Liver (tissue), 9 donors: ENCODE data around the gene CEP83. TPM values are rescaled to one million over a fixed set of nuclear protein-coding genes. Genes with fewer than 3 reads are reported as not detected.

ENCODE experiments used
- DNase-seq: peaks from one replicate; pipeline ENCODE4 v3.0.0-alpha.2; 2017; ENCODE audit warnings: low spot score
- H3K27ac ChIP-seq, 2 donors: one replicate each; pipeline ENCODE4 v1.7.0; 2013; ENCODE audit warnings: inconsistent platforms in 2 of 2, low read length in 2 of 2, control low read depth in 1 of 2, low read depth in 1 of 2, mild to moderate bottlenecking in 1 of 2
- H3K27me3 ChIP-seq, 4 donors: one replicate each; pipeline versions ENCODE4 v1.6.1 to v1.7.0; 2013; ENCODE audit warnings: low read length in 3 of 4, inconsistent platforms in 1 of 4, mild to moderate bottlenecking in 1 of 4, moderate library complexity in 1 of 4; ENCODE audit not compliant: control insufficient read depth in 4 of 4, insufficient read depth in 4 of 4
- H3K36me3 ChIP-seq, 4 donors: one replicate each; pipeline versions ENCODE4 v1.6.1 to v1.7.0; 2013; ENCODE audit warnings: low read length in 3 of 4, mild to moderate bottlenecking in 3 of 4, low read depth in 1 of 4, moderate library complexity in 1 of 4; ENCODE audit not compliant: control insufficient read depth in 4 of 4, insufficient read depth in 3 of 4
- H3K4me1 ChIP-seq, 4 donors: one replicate each; pipeline versions ENCODE4 v1.6.1 to v1.7.0; 2013; ENCODE audit warnings: low read length in 3 of 4, mild to moderate bottlenecking in 3 of 4, moderate library complexity in 1 of 4; ENCODE audit not compliant: control insufficient read depth in 4 of 4, insufficient read depth in 4 of 4
- H3K4me3 ChIP-seq, 3 donors: one replicate each; pipeline versions ENCODE4 v1.6.1 to v1.7.0; 2013; ENCODE audit warnings: low read length in 3 of 3, control low read depth in 1 of 3, low read depth in 1 of 3, mild to moderate bottlenecking in 1 of 3
- H3K9ac ChIP-seq, 2 donors: one replicate each; pipeline ENCODE4 v1.7.0; 2013; ENCODE audit warnings: low read length in 2 of 2, mild to moderate bottlenecking in 2 of 2, moderate library complexity in 2 of 2, control low read depth in 1 of 2, low read depth in 1 of 2
- H3K9me3 ChIP-seq, 4 donors: one replicate each; pipeline versions ENCODE4 v1.6.1 to v1.7.0; 2013; ENCODE audit warnings: low read length in 3 of 4; ENCODE audit not compliant: control insufficient read depth in 4 of 4
- EGR1 ChIP-seq, 2 donors: IDR thresholded peaks; 2 replicates each; pipeline ENCODE4 v1.6.1; 2016 to 2018; ENCODE audit warnings: antibody characterized with exemption in 2 of 2, low read depth in 2 of 2
- FOXA1 ChIP-seq: IDR thresholded peaks from 2 replicates; pipeline ENCODE4 v1.6.1; 2016; ENCODE audit warnings: antibody characterized with exemption
- FOXA2 ChIP-seq: IDR thresholded peaks from 2 replicates; pipeline ENCODE4 v1.6.1; 2016; ENCODE audit warnings: antibody characterized with exemption
- GABPA ChIP-seq, 2 donors: IDR thresholded peaks in 1 of 2; conservative IDR thresholded peaks in 1 of 2; 2 replicates each; pipeline ENCODE4 v1.6.1; 2016; ENCODE audit warnings: antibody characterized with exemption in 2 of 2, mild to moderate bottlenecking in 1 of 2, moderate library complexity in 1 of 2
- HNF4A ChIP-seq, 2 donors: conservative IDR thresholded peaks; 2 replicates each; pipeline ENCODE4 v1.6.1; 2016; ENCODE audit warnings: antibody characterized with exemption in 2 of 2, mild to moderate bottlenecking in 2 of 2
- HNF4G ChIP-seq: IDR thresholded peaks from 2 replicates; pipeline ENCODE4 v1.6.1; 2016; ENCODE audit warnings: antibody characterized with exemption
- JUND ChIP-seq, 2 donors: IDR thresholded peaks; 2 replicates each; pipeline ENCODE4 v1.6.1; 2016; ENCODE audit warnings: antibody characterized with exemption in 2 of 2
- NR2F2 ChIP-seq: IDR thresholded peaks from 2 replicates; pipeline ENCODE4 v1.6.1; 2016; ENCODE audit warnings: antibody characterized with exemption
- RAD21 ChIP-seq, 2 donors: IDR thresholded peaks; 2 replicates each; pipeline ENCODE4 v1.6.1; 2016; ENCODE audit warnings: antibody characterized with exemption in 2 of 2, mild to moderate bottlenecking in 2 of 2
- RXRA ChIP-seq, 2 donors: IDR thresholded peaks; 2 replicates each; pipeline ENCODE4 v1.6.1; 2017 to 2018; ENCODE audit warnings: antibody characterized with exemption in 2 of 2, mild to moderate bottlenecking in 1 of 2
- SP1 ChIP-seq: IDR thresholded peaks from 2 replicates; pipeline ENCODE4 v1.6.1; 2018; ENCODE audit warnings: antibody characterized with exemption, mild to moderate bottlenecking
- TAF1 ChIP-seq: conservative IDR thresholded peaks from 2 replicates; pipeline ENCODE4 v1.6.1; 2016; ENCODE audit warnings: antibody characterized with exemption, mild to moderate bottlenecking
- YY1 ChIP-seq: IDR thresholded peaks from 2 replicates; pipeline ENCODE4 v1.6.1; 2016; ENCODE audit warnings: antibody characterized with exemption, mild to moderate bottlenecking
- WGBS: extraction: QIAGEN DNeasy Blood & Tissue Kit; methylation state at CpG from one replicate; pipeline ENCODE4 v1.1.7; 2013; 5-methylcytosine and 5-hydroxymethylcytosine counted together
- polyA plus RNA-seq, 2 donors: library from polyadenylated mRNA; stranded (reverse) in 1 of 2; unstranded in 1 of 2; fragments of 200-250 nt in 1 of 2; fragments of >200 nt in 1 of 2; fragmentation: Nextera tagmentation in 1 of 2; extraction: Ambion mirVana in 1 of 2; gene quantifications; one replicate each; pipeline versions ENCODE4 v1.2.1 to v1.2.3, GENCODE V29; 2013 to 2015
- total RNA-seq, 2 donors: library from RNA; depleted of rRNA; stranded (reverse); fragments of >200 nt; gene quantifications; one replicate each; pipeline ENCODE4 v1.2.3, GENCODE V29; 2014
- TF ChIP-seq, protein P1 (sequence below): IDR thresholded peaks from 2 replicates; pipeline ENCODE4 v1.6.1; 2016; ENCODE audit warnings: antibody characterized with exemption
- TF ChIP-seq, protein P2 (sequence below): IDR thresholded peaks from 2 replicates; pipeline ENCODE4 v1.6.1; 2016; ENCODE audit warnings: antibody characterized with exemption
- TF ChIP-seq, protein P3 (sequence below): IDR thresholded peaks from 2 replicates; pipeline ENCODE4 v1.6.1; 2016; ENCODE audit warnings: antibody characterized with exemption, mild to moderate bottlenecking
- TF ChIP-seq, protein P4 (sequence below): fragments of 150-350 bp; IDR thresholded peaks from 2 replicates; pipeline ENCODE4 v1.5.1; 2017; ENCODE audit warnings: improper control_type of control experiment, low read depth, low read length; ENCODE audit not compliant: missing input control
- TF ChIP-seq, protein P5 (sequence below): IDR thresholded peaks from 2 replicates; pipeline ENCODE4 v1.6.1; 2016; ENCODE audit warnings: antibody characterized with exemption
- donor health status: healthy.
- donor health status: healthy.
- donor health status: healthy.
- donor health status: healthy.
- donor health status: healthy.

The CEP83 gene
- total and polyA plus RNA-seq, 4 donors, result 1.9 to 8.4 (median 5.2) TPM

DNA sequence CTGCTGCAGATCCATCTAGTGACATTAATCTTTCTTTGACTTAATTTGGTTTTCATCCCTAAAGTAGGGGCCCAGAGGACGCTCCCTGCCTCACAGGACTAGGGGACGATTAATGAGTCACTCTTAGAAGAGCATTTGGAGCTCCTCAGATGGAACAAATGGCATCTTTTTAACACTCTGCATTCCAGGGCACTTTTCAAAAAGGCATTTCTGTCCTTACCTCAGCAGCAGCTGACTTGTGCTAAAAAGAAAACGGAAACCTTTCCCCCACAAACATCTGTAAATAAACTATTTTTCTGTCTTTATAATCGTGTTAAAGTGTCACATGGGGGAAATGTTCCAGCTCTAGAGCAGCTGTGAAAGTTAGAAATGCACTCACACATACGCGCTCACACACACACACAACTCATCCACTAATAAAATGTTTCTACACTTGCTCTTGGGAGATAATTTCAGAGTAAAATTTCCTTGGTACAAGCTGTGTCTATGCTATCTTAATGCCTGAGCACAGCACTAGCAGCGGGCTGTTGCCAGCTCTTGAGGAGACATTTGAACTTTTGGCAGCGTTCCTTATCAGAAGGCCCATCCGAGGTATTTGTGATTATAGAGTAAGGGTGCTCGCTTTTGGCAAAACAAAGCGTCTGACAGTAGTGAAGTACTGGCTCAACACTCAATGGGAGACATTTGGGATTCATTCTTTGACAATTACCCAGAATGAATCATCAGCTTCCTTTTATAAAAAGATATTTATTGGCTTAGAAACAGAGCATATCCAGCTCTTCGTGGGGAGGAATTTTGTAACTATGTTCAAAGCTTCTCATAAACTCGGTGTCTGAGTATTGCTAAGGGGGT lies 170.0 kb downstream of the CEP83 start:
- no peak for DNase-seq
- no peak overlapping the region for H3K9ac ChIP-seq
- no peak overlapping the region for H3K27ac ChIP-seq
- H3K27me3 ChIP-seq, result no peaks in the 10 kb centered on the region
- TF ChIP-seq NR2F2 (peak; percentile 28), GABPA (IDR thresholded peaks at IDR 0.05 in 1 of 2, conservative IDR thresholded peaks at IDR 0.05 in 1 of 2) (no peak)
- TF ChIP-seq, protein P1, sequence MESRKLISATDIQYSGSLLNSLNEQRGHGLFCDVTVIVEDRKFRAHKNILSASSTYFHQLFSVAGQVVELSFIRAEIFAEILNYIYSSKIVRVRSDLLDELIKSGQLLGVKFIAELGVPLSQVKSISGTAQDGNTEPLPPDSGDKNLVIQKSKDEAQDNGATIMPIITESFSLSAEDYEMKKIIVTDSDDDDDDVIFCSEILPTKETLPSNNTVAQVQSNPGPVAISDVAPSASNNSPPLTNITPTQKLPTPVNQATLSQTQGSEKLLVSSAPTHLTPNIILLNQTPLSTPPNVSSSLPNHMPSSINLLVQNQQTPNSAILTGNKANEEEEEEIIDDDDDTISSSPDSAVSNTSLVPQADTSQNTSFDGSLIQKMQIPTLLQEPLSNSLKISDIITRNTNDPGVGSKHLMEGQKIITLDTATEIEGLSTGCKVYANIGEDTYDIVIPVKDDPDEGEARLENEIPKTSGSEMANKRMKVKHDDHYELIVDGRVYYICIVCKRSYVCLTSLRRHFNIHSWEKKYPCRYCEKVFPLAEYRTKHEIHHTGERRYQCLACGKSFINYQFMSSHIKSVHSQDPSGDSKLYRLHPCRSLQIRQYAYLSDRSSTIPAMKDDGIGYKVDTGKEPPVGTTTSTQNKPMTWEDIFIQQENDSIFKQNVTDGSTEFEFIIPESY, result no peak
- WGBS, result 62% methylated on average over 13 of the region's 13 CpGs
- no peak overlapping the region for H3K4me3 ChIP-seq
- H3K4me1 ChIP-seq, result peaks cover 0 to 5% (median 4%) of the 10 kb centered on the region in 4 donors
- no peaks in the 10 kb centered on the region for H3K36me3 ChIP-seq
- no peaks in the 10 kb centered on the region for H3K9me3 ChIP-seq

DNA sequence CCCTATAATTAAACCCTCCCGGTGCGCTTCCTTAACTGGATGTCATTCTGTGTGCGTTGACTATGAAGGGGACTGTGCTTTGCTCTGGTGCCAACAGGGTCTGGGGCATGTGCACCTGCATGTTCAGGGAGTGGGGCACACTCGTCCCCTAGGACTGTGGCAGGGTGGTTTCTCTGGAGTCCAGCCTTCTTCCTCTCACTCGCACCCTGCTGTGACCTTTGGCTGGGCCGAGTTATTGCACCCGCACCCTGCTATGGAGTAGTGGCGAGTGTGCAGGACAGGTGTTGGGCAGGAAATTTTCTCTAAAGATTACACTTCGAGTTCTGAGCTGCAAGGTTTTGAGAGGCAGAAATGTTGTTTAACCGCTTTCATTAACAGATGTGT lies 172.4 kb downstream of the CEP83 start:
- H3K9me3 ChIP-seq, result no peaks in the 10 kb centered on the region
- no peak overlapping the region for H3K27ac ChIP-seq
- no peak for DNase-seq
- no peak overlapping the region for H3K9ac ChIP-seq
- no peaks in the 10 kb centered on the region for H3K27me3 ChIP-seq
- no peaks in the 10 kb centered on the region for H3K36me3 ChIP-seq
- peaks cover 0 to 6% (median 4%) of the 10 kb centered on the region in 4 donors for H3K4me1 ChIP-seq
- H3K4me3 ChIP-seq, result no peak overlapping the region
- TF ChIP-seq RXRA (IDR thresholded peaks at IDR 0.05), result no peak
- no peak for TF ChIP-seq RAD21 (IDR thresholded peaks at IDR 0.05)
- TF ChIP-seq NR2F2, result no peak
- TF ChIP-seq EGR1 (IDR thresholded peaks at IDR 0.05; ENCODE audit: low read depth in 2 of 2), result no peak
- TF ChIP-seq, protein P2, sequence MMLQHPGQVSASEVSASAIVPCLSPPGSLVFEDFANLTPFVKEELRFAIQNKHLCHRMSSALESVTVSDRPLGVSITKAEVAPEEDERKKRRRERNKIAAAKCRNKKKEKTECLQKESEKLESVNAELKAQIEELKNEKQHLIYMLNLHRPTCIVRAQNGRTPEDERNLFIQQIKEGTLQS, result no peak
- TF ChIP-seq YY1, result no peak
- TF ChIP-seq TAF1, result no peak
- TF ChIP-seq, protein P3, sequence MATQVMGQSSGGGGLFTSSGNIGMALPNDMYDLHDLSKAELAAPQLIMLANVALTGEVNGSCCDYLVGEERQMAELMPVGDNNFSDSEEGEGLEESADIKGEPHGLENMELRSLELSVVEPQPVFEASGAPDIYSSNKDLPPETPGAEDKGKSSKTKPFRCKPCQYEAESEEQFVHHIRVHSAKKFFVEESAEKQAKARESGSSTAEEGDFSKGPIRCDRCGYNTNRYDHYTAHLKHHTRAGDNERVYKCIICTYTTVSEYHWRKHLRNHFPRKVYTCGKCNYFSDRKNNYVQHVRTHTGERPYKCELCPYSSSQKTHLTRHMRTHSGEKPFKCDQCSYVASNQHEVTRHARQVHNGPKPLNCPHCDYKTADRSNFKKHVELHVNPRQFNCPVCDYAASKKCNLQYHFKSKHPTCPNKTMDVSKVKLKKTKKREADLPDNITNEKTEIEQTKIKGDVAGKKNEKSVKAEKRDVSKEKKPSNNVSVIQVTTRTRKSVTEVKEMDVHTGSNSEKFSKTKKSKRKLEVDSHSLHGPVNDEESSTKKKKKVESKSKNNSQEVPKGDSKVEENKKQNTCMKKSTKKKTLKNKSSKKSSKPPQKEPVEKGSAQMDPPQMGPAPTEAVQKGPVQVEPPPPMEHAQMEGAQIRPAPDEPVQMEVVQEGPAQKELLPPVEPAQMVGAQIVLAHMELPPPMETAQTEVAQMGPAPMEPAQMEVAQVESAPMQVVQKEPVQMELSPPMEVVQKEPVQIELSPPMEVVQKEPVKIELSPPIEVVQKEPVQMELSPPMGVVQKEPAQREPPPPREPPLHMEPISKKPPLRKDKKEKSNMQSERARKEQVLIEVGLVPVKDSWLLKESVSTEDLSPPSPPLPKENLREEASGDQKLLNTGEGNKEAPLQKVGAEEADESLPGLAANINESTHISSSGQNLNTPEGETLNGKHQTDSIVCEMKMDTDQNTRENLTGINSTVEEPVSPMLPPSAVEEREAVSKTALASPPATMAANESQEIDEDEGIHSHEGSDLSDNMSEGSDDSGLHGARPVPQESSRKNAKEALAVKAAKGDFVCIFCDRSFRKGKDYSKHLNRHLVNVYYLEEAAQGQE, result no peak
- TF ChIP-seq SP1, result no peak
- no peak for TF ChIP-seq HNF4G
- TF ChIP-seq, protein P4, sequence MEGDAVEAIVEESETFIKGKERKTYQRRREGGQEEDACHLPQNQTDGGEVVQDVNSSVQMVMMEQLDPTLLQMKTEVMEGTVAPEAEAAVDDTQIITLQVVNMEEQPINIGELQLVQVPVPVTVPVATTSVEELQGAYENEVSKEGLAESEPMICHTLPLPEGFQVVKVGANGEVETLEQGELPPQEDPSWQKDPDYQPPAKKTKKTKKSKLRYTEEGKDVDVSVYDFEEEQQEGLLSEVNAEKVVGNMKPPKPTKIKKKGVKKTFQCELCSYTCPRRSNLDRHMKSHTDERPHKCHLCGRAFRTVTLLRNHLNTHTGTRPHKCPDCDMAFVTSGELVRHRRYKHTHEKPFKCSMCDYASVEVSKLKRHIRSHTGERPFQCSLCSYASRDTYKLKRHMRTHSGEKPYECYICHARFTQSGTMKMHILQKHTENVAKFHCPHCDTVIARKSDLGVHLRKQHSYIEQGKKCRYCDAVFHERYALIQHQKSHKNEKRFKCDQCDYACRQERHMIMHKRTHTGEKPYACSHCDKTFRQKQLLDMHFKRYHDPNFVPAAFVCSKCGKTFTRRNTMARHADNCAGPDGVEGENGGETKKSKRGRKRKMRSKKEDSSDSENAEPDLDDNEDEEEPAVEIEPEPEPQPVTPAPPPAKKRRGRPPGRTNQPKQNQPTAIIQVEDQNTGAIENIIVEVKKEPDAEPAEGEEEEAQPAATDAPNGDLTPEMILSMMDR, result no peak
- TF ChIP-seq GABPA (IDR thresholded peaks at IDR 0.05 in 1 of 2, conservative IDR thresholded peaks at IDR 0.05 in 1 of 2), result no peak
- no peak for TF ChIP-seq FOXA1
- no peak for TF ChIP-seq HNF4A (conservative IDR thresholded peaks at IDR 0.05)
- TF ChIP-seq JUND (IDR thresholded peaks at IDR 0.05), result no peak
- no peak for TF ChIP-seq FOXA2
- TF ChIP-seq, protein P1, result no peak
- TF ChIP-seq, protein P5, sequence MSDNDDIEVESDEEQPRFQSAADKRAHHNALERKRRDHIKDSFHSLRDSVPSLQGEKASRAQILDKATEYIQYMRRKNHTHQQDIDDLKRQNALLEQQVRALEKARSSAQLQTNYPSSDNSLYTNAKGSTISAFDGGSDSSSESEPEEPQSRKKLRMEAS, result no peak
- 80% methylated on average over 10 of the region's 10 CpGs for WGBS
